Right ventricle myocardium superior (tissue), 1 donor: ENCODE measurements around the gene SLC16A8. TPM values are rescaled to one million over a fixed set of nuclear protein-coding genes. Genes with fewer than 3 reads are reported as not detected.

Experiments used
- ATAC-seq: fragments of 200-7000 bp; cut with Tn5 transposase; one replicate; pipeline ENCODE4 v1.9.1; 2020; ENCODE audit warnings: mild to moderate bottlenecking; ENCODE audit not compliant: poor library complexity
- DNase-seq: peaks from one replicate; pipeline ENCODE4 v3.0.0-alpha.2; 2020
- intact Hi-C: fragments of 100-400 bp; cut with DNase I; formaldehyde crosslinking; loops from one replicate; pipeline ENCODE4 v1.11.2; 2022
- total RNA-seq: library from RNA; stranded (reverse); fragmentation: NEBNext Ultra II Directional; extraction: Animal tissue kit (Norgen Biotek cat#: 25700); gene quantifications from one replicate; pipeline ENCODE4 v1.2.1, GENCODE V29; 2021
- donor health status: DM: no; HTN: yes; CAD: no; lungs with severe emphysema.

Gene SLC16A8
- total RNA-seq, 1 donor from 2014 or later: not detected

DNA sequence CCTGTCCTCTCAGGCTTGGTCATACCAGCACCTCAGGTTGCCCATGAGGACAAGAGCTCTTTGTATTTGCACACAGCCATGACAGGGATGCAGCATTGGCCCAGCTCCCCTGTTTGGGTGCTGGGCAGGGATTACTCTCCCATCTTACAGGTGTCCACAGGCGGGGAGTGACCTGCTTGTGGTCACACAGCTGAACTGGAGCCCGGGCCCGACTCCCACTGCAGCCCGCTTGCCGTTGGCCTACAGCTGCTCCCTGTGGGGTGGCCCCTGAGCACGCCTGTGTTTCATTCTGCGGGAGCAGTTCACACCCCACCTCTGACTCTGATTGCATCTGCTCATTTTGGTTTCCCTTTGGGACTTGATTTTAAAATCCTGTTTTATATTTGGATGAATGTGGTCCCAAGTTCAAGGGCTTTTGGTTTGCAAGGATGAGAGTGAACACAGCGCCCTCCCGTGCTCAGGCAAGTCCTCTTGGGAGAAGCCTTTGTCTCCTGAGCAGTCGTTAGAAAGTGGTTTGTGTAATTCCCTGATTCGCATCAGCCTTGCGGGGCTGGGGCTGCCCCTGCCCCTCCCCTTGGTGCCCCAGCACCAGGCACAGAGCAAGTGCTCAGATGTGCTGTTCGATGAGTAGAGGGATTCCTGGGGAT is 17.5 kb downstream of the SLC16A8 start:
- ATAC-seq (no peak), DNase-seq (peak; percentile 34)
- intact Hi-C loops: no loop called here

DNA sequence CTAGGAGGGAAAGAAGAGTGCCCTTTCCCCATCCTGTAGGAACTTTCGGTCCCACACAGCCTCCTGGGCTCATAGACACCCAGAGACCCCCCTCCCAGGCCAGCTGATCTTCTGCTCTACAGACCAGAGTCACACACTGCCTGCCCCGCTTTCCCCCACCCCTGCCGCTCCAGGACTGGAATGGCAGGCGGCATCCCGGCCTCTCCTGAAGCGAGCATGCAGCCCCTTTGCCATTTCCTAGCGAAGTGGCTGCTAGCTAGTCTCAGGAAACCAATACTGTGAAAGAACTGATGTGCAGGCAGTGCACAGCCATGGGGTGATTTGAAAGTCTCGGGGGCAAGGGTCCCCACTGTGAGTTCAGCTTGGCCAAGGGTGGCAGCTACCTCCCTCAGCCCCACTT is 18.4 kb downstream of the SLC16A8 start:
- intact Hi-C loops: no loop called here
- DNase-seq: no peak
- ATAC-seq: no peak

DNA sequence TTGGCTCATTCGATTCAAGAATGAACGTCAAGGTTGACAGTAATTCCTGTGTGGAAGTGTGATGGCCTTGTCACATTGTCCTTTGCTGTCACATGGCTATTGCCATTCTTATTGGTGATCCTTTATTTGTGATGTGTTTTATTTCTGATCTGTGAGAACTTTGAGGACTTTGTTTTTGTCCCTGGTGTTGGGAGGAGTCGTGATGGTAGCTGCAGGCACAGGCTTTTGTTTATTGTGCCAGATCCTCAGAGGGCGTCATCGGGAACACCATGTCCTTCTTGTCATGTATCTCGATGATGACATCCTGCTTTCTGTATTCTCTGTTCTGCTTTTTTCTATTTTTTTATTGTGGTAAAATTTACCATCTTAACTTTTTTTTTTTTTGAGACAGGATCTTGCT is 21.2 kb downstream of the SLC16A8 start:
- no peak for DNase-seq
- intact Hi-C loops: no loop called here

DNA sequence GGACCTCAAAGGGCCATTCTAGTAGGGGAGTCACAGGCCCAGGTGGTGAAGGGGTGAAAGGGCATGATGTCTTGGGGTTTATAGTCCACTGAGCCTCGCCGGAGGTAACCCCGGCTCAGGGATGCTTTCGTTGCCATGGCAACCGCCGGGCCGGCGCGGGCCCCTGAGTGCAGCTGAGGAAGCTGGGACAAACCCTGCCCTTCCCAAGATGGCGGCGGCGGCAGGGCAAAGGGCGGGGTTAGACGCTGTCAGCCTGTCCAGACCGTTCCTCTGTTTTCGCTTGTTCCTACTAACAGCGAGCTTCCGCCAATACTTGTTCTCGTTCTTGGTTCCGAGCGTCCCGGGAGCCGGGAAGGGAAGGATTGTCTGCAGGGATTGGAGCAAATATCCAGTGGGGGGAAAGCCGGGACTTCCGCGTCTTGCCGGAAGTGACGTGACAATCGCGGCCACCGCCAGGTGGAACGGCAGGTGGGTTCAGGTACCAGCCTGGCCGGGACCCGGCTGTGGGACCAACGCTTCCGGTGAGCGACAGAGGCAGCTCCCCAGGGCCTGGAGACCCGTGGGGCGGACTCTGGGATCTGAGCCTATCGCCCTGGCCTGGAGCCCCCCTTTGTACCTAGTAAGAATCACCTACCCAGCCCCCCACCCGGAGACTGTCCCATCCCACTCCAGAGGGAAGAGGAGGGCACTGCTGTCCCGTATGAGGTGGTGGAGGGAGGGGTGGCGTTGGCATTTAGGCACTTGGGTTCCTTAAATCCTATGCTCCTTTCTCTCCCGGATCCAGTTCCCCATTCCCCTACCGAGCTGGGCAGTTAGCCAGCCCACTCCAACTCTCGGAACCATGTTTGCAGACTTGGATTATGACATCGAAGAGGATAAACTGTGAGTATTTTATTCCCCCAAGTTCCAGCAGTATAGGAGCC is 26.8 kb downstream of the SLC16A8 start, which contains the start of gene PICK1:
PICK1 (plus strand) TSS at position 436 of the 923 bp plus-strand sequence; CDS start at position 842, 406 bp downstream.
- ATAC-seq (peak; percentile 89), DNase-seq (peak; percentile 91)
- intact Hi-C loops: loop anchor here (5.0 to 10.0 kb wide), 2 partner anchors 298 to 515 kb away; partner anchors contain the start of gene DMC1

More for the DNA sequence above, 21.2 kb downstream of the SLC16A8 start:
- ATAC-seq: peak; percentile 66

DNA sequence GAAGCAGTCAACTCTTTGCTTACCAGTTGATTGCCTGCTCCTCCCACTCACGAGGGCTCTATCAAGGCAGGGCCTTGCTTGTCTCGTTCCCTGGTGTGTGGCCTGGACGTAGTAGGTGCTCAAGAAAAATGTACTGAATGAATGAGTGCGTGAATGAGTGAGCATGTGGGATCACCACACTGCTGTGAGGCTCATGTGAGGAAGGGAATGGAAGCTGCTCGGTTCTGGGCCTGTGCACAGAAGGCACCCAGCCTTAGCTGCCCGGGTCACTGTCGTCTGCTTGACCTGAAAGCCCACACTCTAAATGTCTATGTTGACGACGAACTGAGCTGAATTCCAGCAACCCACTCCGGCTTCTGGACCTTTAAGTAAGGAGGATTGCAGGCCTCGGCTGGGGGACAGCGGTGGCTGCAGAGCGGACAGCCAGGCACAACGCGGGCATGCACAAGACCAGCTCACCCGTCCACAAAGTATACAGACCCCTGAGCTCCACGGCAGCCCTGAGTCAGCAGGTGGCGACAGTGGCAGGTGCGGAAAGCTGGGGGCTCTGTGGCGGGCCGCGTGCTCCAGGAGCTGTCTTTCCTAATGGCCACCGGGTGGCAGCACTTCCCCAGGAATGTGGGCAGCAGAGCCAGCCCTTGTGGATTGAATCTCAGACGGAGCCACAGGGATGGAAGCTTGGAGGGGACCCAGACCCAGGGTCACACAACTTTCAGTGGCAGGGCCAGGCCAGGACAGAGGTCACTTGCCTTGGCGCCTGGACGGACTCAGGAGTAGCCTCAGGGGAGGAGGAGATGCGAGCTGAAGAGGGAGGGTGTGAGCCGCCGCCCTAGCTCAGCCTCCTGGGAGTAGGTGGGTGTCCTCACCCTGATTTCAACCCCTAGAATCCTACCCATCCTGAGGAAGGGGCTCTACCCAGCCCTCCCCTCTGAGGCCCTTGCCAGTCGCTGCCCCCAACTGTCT is 31.8 kb downstream of the SLC16A8 start:
- DNase-seq (peak; percentile 86), ATAC-seq (peak; percentile 86)
- intact Hi-C loops: loop anchor here (10.0 kb wide), 1 partner anchor 303 kb away; no protein-coding TSS in a partner anchor

DNA sequence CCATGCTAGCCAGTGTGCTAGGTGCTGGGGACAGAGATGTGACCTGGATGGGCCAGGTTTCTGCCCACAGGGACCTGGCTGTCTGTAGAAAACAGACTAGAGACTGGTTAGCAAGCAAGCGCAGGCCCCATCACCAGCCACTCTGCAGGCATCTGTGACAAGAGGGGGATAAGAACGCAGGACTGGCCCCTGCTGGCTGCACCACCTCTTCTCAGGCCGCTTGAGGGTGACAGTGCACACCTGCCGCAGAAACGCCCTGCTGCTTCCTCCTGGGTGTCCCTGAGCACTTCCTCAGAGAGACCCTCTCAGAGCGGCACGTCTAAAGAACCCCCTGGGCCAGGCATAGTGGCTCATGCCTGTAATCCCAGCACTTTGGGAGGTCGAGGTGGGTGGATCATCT is 32.7 kb downstream of the SLC16A8 start:
- intact Hi-C loops: loop anchor here (10.0 kb wide), 1 partner anchor 304 kb away; no protein-coding TSS in a partner anchor
- ATAC-seq: no peak
- DNase-seq: no peak

DNA sequence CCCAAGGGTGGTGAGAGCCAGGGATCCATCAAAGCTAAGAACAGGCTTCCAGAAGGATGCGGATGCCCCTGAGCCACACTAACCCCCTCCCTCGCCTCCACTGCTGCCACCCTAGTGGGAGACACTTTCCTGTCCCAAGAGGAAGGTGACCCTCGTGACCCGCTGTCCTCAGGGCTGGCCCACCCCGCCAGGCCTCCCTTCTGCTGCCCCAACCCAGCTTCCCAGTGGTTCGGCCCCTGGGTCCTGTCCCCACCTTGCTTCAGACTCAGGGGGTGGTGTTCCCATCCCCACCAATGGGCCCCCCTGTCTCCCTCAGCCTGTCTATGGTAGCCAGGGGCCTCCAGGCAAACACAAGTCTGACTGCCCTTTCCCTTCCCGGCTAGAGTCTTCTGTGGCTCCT is 33.3 kb downstream of the SLC16A8 start:
- ATAC-seq (no peak), DNase-seq (no peak)
- intact Hi-C loops: loop anchor here (10.0 kb wide), 1 partner anchor 304 kb away; no protein-coding TSS in a partner anchor

DNA sequence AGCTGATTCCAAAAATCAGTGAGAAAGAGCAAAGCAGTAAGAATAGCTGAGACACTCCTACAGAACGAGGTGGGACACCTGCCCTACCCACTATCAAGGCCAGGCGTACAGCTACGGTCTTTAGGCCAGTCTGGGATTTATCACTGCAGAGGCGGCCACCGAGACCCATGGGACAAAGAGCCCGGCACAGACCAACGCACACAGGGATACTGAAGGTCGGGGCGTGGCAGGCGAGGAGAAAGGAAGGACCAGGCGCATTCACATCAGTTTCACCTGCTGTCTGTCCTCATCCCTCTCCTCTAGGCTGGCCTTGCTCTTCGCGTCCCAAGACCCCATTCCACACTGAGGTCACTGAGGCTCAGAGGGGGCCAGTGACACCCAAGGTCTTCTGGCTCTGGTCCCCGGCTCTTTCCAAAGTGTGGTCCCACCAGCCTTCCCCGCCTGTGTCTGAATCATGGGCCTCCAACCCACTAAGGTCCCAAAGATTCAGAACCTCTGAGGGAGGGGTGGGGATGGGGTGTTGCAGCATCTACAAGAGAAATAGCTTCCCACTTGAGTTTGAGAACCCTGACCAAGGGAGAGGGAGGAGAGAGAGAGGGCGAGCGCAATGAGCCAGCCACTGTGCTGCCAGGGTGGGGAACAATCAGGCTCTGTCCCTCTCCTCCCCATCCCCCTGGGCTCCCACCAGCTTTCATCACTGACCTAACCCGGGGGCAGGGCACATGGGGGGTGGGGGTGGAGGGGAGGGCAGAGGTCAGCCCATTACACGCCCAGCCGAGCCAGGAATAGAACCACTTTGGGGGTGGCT is 34.0 kb downstream of the SLC16A8 start:
- intact Hi-C loops: loop anchor here (10.0 kb wide), 1 partner anchor 305 kb away; no protein-coding TSS in a partner anchor
- no peak for ATAC-seq
- no peak for DNase-seq

DNA sequence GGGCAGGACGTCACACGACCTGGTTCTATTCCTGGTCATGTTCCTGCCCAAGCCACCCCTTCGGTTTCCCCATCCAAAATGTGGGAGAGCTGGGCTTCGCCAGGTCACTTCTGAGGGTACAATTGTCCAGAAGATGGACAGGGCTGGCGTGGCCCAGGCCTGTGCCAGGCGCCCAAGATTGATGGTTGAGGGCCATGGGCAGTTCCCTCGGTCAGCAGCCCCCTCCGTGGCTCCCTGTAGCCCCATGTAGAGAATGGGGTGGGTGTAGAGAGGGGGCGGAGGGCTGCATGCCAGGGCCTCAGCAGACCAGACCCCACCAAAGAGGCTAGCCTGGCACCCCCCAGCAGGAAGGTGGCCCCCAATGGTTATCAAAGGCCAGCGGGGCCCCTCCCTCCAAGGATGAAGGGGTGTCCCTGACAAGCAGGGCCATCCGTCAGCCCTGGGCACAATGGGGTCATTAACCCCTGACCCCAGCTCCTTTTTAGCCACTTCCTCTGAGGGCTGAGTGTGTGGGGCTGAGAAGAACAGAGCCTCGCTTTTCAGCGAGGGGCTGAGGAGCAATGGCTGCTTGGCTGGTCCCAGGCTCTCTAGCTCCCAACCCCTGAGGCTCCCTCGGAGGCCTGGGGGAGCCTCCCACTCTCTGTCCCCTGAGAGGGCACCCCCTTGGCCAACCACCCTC is 37.8 kb downstream of the SLC16A8 start:
- intact Hi-C loops: no loop called here
- no peak for ATAC-seq

DNA sequence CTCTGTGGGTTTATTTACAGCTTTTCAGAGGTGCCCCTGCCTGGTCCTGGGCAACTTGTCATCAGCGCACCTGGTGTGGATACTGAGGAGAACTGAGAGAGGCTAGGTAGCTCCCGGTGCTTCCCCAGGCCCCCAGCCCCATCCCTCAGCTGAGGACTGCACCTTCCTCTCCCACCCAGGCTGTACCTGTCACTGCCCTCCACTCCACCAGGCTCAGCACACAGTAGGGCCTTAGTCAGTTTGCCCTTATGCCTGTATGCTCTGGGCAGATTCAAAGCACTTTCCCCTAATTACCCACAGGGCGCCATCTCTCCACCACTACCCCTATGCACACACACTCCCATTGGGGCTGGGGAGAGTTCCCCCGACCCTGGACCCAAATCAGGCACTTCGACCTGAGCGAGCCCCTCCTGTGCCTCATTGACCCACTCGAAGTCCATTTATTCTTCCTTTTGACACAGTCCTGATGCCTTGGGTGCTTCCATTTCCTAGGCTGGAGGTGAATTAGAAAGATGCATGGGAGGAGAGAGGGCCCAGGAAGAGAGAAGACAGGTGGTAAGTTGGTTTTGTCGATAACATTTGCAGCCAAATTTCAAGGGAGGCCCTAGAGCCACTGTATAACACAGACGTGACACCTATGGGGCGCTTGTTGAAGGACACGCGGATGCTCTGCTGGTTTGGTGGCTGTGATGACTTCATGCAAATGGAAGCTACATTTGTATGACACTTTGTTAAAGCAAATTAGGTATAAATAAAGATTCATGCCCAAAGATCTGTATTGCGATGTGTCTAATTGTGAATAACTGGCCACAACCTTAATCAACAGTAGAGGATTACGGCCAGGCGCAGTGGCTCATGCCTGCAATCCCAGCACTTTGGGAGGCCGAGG is 40.6 kb downstream of the SLC16A8 start:
- ATAC-seq: no peak
- intact Hi-C loops: no loop called here
- DNase-seq: no peak

More for the DNA sequence above, 37.8 kb downstream of the SLC16A8 start:
- no peak for DNase-seq

DNA sequence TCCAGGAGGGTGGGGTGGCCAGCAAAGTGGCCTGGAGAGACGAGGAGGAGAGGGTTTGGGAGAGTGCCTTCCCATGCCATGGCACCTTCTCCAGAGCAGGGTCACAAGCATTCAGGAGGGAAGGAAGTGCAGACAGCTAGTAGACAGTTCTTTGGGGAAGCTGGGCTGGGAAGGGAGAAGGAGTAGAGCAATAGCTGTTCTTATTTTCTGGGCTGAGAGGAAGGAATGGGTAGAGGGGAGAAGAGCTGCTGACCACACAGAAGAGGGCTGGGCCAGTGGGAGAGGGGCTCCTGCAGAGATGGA is 41.5 kb downstream of the SLC16A8 start:
- intact Hi-C loops: no loop called here
- DNase-seq (no peak), ATAC-seq (peak; percentile 33)

DNA sequence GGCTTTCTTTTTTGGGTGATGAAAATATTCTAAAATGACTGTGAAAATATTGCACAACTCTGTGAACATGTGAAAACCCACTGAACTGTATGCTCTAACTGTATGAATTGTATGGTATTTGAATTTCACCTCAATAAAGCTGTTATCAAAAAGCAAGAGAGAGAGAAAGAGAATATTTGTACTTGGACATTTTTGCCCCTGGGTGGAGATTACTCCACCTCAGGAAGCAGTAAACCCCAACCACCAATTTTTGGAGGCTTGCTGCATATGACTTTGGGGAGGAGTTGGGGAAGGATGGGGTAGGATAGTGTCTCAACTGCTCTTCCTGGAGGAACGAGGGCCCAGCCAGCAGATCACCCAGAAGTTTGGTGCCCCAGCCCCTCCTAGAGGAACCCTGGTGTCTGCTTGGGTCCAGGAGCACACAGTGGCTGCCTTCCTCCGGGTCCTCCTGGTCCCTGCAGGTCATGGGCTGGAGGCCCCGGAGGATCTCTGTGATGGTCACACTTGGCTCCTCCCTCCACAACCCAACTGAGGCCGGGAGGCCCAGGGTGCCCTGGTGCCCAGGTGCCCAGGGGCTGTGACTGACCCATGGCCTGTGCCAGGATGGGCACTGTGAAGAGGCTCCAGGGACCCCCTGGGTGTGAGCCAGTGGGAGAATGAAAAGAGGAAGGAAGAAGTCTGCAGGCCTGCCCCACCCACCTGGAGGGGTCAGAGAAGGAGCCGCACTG is 42.1 kb downstream of the SLC16A8 start:
- ATAC-seq: peak; percentile 15
- intact Hi-C loops: no loop called here
- DNase-seq: no peak

DNA sequence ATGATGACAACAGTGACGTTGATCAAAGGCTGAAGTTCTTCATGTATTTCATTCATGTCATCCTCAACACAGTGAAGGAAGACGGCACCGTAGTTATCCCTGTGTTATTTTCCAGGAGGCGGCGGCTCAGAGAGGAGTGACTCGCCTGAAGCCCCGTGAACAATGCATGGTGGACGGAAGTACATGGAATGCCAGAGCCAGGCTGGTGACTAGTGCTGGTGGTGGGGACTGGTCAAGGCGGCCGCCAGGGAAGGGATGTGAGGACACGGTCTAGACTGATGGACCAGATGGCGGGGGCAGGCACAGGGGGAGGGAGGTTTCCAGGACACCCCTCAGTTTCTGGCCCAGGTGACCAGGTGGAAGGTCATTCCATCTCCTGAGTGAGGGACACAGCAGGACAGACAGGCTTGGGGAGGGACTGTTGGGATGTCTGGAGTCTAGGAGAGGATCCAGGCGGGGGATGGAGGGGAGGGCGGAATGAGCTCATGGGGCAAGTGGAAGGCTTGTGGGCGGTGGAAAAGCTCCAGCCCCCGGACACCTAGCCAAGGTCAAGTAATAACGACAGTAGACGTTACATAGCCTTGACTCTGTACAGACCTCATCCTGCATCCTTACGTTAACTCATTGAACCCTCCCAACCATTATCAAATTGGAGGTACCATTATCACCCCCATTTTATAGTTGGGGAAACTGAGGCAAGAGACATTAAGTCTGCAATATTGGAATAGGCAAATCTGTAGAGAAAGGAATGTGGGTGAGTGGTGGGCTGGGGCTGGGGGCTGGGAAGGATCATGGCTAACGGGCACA is 42.8 kb downstream of the SLC16A8 start:
- ATAC-seq (no peak), DNase-seq (no peak)
- intact Hi-C loops: no loop called here

DNA sequence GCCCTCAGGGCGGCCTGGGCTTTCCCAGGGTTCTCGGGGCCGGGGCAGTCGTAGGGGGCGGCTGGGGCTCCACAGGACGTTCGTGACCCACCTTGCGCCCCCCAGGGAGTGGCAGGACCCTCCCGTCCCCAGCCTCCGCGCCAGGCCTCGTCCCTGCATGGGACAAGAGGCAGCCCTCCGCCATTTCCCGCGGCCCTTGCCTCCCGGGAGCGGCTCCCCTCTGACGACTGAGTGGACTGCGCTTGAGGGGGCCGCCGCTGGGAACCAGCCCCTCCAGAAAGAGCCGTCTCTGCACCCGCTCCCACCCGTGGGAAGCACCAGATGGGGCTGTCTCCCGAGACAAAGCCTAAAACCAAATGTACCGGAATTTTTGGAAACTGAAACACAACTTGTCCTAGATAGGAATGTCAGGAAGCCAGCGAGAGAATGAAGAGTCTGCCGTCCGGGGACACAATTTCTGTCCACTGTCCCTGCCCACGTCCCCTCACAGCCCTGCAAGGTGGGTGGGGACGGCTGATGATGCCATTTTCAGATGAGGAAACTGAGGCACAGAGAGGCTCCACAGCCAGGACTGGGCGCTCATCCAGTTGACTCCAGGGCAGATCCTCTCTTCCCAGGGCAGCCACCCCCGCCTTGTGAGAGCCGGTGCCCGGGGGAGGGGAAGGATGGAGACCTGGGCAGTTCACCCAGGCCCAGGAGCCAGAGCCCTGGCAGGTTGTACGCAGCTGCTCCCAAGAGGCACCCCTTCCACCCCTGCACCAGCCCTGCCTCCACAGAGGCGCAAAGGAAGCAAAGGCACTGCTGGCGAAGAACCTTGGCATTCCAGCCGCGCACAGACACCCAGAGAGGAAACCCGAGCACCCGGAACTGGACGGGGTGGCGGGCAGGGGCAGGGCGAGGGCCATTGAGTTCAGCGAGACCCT is 44.8 kb downstream of the SLC16A8 start:
- DNase-seq (peak; percentile 51), ATAC-seq (peak; percentile 13)
- intact Hi-C loops: no loop called here
